Measurements from ENCODE around the gene POC1A.

GRCh38 chr3:52144796-52145735, 9.2 kb downstream of the POC1A start:
- TF ChIP-seq, protein P1, sequence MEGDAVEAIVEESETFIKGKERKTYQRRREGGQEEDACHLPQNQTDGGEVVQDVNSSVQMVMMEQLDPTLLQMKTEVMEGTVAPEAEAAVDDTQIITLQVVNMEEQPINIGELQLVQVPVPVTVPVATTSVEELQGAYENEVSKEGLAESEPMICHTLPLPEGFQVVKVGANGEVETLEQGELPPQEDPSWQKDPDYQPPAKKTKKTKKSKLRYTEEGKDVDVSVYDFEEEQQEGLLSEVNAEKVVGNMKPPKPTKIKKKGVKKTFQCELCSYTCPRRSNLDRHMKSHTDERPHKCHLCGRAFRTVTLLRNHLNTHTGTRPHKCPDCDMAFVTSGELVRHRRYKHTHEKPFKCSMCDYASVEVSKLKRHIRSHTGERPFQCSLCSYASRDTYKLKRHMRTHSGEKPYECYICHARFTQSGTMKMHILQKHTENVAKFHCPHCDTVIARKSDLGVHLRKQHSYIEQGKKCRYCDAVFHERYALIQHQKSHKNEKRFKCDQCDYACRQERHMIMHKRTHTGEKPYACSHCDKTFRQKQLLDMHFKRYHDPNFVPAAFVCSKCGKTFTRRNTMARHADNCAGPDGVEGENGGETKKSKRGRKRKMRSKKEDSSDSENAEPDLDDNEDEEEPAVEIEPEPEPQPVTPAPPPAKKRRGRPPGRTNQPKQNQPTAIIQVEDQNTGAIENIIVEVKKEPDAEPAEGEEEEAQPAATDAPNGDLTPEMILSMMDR (IDR thresholded peaks at IDR 0.05; ENCODE audit: extremely low read depth in 1 of 2, insufficient read depth in 1 of 2, low read depth in 1 of 2, low read length in 2 of 2) = no peak
- no peak for TF ChIP-seq EZH2 (IDR thresholded peaks at IDR 0.05; ENCODE audit: borderline replicate concordance, low read depth, low read length, severe bottlenecking)
- TF ChIP-seq FOS (IDR thresholded peaks at IDR 0.05; ENCODE audit: borderline replicate concordance, insufficient read depth, low read length) = no peak
- no peak for TF ChIP-seq POLR2A (IDR thresholded peaks at IDR 0.05; ENCODE audit: low read depth, low read length)
- TF ChIP-seq GATA2 (IDR thresholded peaks at IDR 0.05; ENCODE audit: insufficient read depth, insufficient read length, low read depth, low read length) = no peak
- TF ChIP-seq JUN (IDR thresholded peaks at IDR 0.05; ENCODE audit: borderline replicate concordance, insufficient read depth, insufficient read length, low read depth) = no peak
- no peak for TF ChIP-seq POLR2AphosphoS5 (IDR thresholded peaks at IDR 0.05; ENCODE audit: insufficient read depth, low read depth, low read length)
- TF ChIP-seq MYC (IDR thresholded peaks at IDR 0.05; ENCODE audit: low read depth, low read length) = no peak
- TF ChIP-seq, protein P2, sequence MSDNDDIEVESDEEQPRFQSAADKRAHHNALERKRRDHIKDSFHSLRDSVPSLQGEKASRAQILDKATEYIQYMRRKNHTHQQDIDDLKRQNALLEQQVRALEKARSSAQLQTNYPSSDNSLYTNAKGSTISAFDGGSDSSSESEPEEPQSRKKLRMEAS (IDR thresholded peaks at IDR 0.05; ENCODE audit: insufficient read depth, insufficient read length) = no peak

Measured in endothelial cell of umbilical vein (primary cell).